Femur (tissue), 1 donor: ENCODE data around the gene COL11A1.
"Not testable (repeated sequence)": the region's sequence is repeated elsewhere in the genome, so short reads cannot be mapped to it uniquely, and the experiment has no call there.

Experiments used
- DNase-seq: peaks from one replicate; pipeline ENCODE4 v3.0.0-alpha.2; 2017

COL11A1 gene

GRCh38 chr1:103075316-103076000 lies 32.9 kb downstream of the COL11A1 start:
- DNase-seq: peak; percentile 81

- DNase-seq: no peak
Measured at GRCh38 chr1:103074224-103074623, 34.1 kb downstream of the COL11A1 start.

GRCh38 chr1:103069201-103069600 lies 39.1 kb downstream of the COL11A1 start:
- no peak for DNase-seq

- DNase-seq: no peak
Measured at GRCh38 chr1:103063921-103064320, 44.4 kb downstream of the COL11A1 start.

GRCh38 chr1:103058391-103058790 lies 49.9 kb downstream of the COL11A1 start:
- no peak for DNase-seq

- DNase-seq: no peak
Measured at GRCh38 chr1:103056423-103056822, 51.9 kb downstream of the COL11A1 start.

- not testable (repeated sequence) for DNase-seq
Measured at GRCh38 chr1:103028110-103028509, 80.2 kb downstream of the COL11A1 start.

GRCh38 chr1:103025858-103026409 lies 82.4 kb downstream of the COL11A1 start:
- DNase-seq: no peak

- no peak for DNase-seq
Measured at GRCh38 chr1:103024051-103024450, 84.3 kb downstream of the COL11A1 start.

GRCh38 chr1:103002005-103002404 lies 106.3 kb downstream of the COL11A1 start:
- no peak for DNase-seq

GRCh38 chr1:102978874-102979273 lies 129.4 kb downstream of the COL11A1 start:
- no peak for DNase-seq

GRCh38 chr1:102977292-102977691 lies 131.0 kb downstream of the COL11A1 start:
- DNase-seq: no peak

- DNase-seq: no peak
Measured at GRCh38 chr1:102970496-102971078, 137.7 kb downstream of the COL11A1 start.

- DNase-seq: no peak
Measured at GRCh38 chr1:102967786-102968185, 140.5 kb downstream of the COL11A1 start.

GRCh38 chr1:102961549-102961948 lies 146.8 kb downstream of the COL11A1 start:
- DNase-seq: no peak

- no peak for DNase-seq
Measured at GRCh38 chr1:102954576-102954975, 153.7 kb downstream of the COL11A1 start.

GRCh38 chr1:102952400-102952799 lies 155.9 kb downstream of the COL11A1 start:
- no peak for DNase-seq

GRCh38 chr1:102942324-102942723 lies 166.0 kb downstream of the COL11A1 start:
- DNase-seq: no peak

GRCh38 chr1:102941366-102941947 lies 166.9 kb downstream of the COL11A1 start:
- DNase-seq: no peak

- DNase-seq: no peak
Measured at GRCh38 chr1:102937401-102937800, 170.9 kb downstream of the COL11A1 start.

GRCh38 chr1:102933362-102933761 lies 175.0 kb downstream of the COL11A1 start:
- not testable (repeated sequence) for DNase-seq

GRCh38 chr1:102919659-102920058 lies 188.7 kb downstream of the COL11A1 start:
- DNase-seq: no peak

- no peak for DNase-seq
Measured at GRCh38 chr1:102901996-102902395, 206.3 kb downstream of the COL11A1 start.

- no peak for DNase-seq
Measured at GRCh38 chr1:102899935-102900334, 208.4 kb downstream of the COL11A1 start.
